Activated gamma-delta T cell treated with anti-CD3 and anti-CD28 coated beads, Interleukin-2, amount 50 U/mL, for 16 hours (primary cell): ENCODE data around the gene ARCN1.

Experiments used
- DNase-seq: peaks from one replicate; pipeline ENCODE4 v3.0.0-alpha.2; 2020; ENCODE audit warnings: low read depth

The ARCN1 gene

GRCh38 chr11:118621784-118622375 is 49.7 kb downstream of the ARCN1 start:
- DNase-seq, result no peak

- DNase-seq, result no peak
Measured at GRCh38 chr11:118622376-118623268, 50.4 kb downstream of the ARCN1 start.

- no peak for DNase-seq
Measured at GRCh38 chr11:118623269-118623655, 51.1 kb downstream of the ARCN1 start.

- DNase-seq, result no peak
Measured at GRCh38 chr11:118625036-118625690, 53.0 kb downstream of the ARCN1 start.

- DNase-seq, result no peak
Measured at GRCh38 chr11:118625976-118626375, 53.8 kb downstream of the ARCN1 start.

- no peak for DNase-seq
Measured at GRCh38 chr11:118627566-118627965, 55.4 kb downstream of the ARCN1 start.

- DNase-seq, result no peak
Measured at GRCh38 chr11:118628031-118628430, 55.8 kb downstream of the ARCN1 start.

- DNase-seq, result no peak
Measured at GRCh38 chr11:118628432-118628831, 56.2 kb downstream of the ARCN1 start.

GRCh38 chr11:118628861-118629549 is 56.8 kb downstream of the ARCN1 start:
- no peak for DNase-seq

- DNase-seq, result no peak
Measured at GRCh38 chr11:118629761-118630661, 57.8 kb downstream of the ARCN1 start.

GRCh38 chr11:118631142-118631909 is 59.1 kb downstream of the ARCN1 start:
- no peak for DNase-seq

- DNase-seq, result no peak
Measured at GRCh38 chr11:118632577-118633318, 60.5 kb downstream of the ARCN1 start.

GRCh38 chr11:118633319-118633690 is 61.1 kb downstream of the ARCN1 start:
- DNase-seq, result no peak

- DNase-seq, result no peak
Measured at GRCh38 chr11:118633979-118634378, 61.8 kb downstream of the ARCN1 start.

GRCh38 chr11:118634431-118635236 is 62.4 kb downstream of the ARCN1 start:
- DNase-seq, result no peak

GRCh38 chr11:118635237-118635591 is 63.0 kb downstream of the ARCN1 start:
- no peak for DNase-seq

GRCh38 chr11:118635642-118636041 is 63.4 kb downstream of the ARCN1 start:
- no peak for DNase-seq

- no peak for DNase-seq
Measured at GRCh38 chr11:118636569-118637290, 64.5 kb downstream of the ARCN1 start.
